Measurements from ENCODE around the gene SKIC3. TPM values are rescaled to one million over a fixed set of nuclear protein-coding genes. Genes with fewer than 3 reads are reported as not detected.

The SKIC3 gene
- polyA plus RNA-seq, result 10 to 100 TPM in 3 of 4 donors, 1 to 10 TPM in 1; 8.4 to 79.6 (median 17.1) TPM
- long read RNA-seq, donor 1, full-length matches to known transcripts, result 4 of 40 reads
- long read RNA-seq, donor 1, partial matches to known transcripts, result 36 of 40 reads
- long read RNA-seq, donor 1, other reads (novel, unspliced or antisense), result 0 of 40 reads
- long read RNA-seq, donor 2, result 0 reads
- long read RNA-seq, donor 3, partial matches to known transcripts, result 5 of 5 reads
- long read RNA-seq, donor 3, other reads (novel, unspliced or antisense), result 0 of 5 reads
- long read RNA-seq, donor 4, partial matches to known transcripts, result 0 of 1 reads
- long read RNA-seq, donor 4, other reads (novel, unspliced or antisense), result 0 of 1 reads
- long read RNA-seq, donor 5, result 0 reads
- long read RNA-seq, donor 6, full-length matches to known transcripts, result 2 of 7 reads
- long read RNA-seq, donor 6, partial matches to known transcripts, result 5 of 7 reads
- long read RNA-seq, donor 6, other reads (novel, unspliced or antisense), result 0 of 7 reads
- long read RNA-seq, donor 7, full-length matches to known transcripts, result 2 of 10 reads
- long read RNA-seq, donor 7, partial matches to known transcripts, result 8 of 10 reads
- long read RNA-seq, donor 7, other reads (novel, unspliced or antisense), result 0 of 10 reads
- long read RNA-seq, donor 8, result 0 reads
- long read RNA-seq, donor 9, result 0 reads
- long read RNA-seq, donor 10, partial matches to known transcripts, result 13 of 14 reads
- long read RNA-seq, donor 10, other reads (novel, unspliced or antisense), result 0 of 14 reads

- Histone ChIP-seq H3K27ac (ENCODE audit: low read depth in 1 of 3, low read length in 2 of 3) (peak within 1 kb of the TSS; percentile 92 to 98 (median 97)), H3K36me3 (ENCODE audit: control insufficient read depth in 3 of 3, insufficient read depth in 2 of 3, low read depth in 1 of 3, low read length in 3 of 3) (peaks cover 0 to 2% (median 1%) of the 10 kb centered on the region in 3 donors), H3K27me3 (ENCODE audit: control insufficient read depth in 3 of 3, insufficient read depth in 3 of 3, low read length in 3 of 3) (no peaks in the 10 kb centered on the region), H3K9me3 (ENCODE audit: control insufficient read depth in 2 of 2, insufficient read depth in 1 of 2, low read depth in 1 of 2, low read length in 1 of 2) (no peaks in the 10 kb centered on the region), H3K4me3 (ENCODE audit: low read depth in 1 of 3, low read length in 3 of 3) (peak within 1 kb of the TSS; percentile 70 to 93 (median 86)), H3K4me1 (ENCODE audit: control insufficient read depth in 3 of 3, insufficient read depth in 2 of 3, low read depth in 1 of 3, low read length in 2 of 3) (peaks cover 0 to 7% (median 0%) of the 10 kb centered on the region in 3 donors)
- FAIRE-seq (no peak), DNase-seq (peak; percentile 99)
- 0% methylated on average over 62 to 63 of the region's 63 CpGs for WGBS, 3 donors
Observed at GRCh38 chr5:95554647-95555548, at the start of gene SKIC3, which contains the start of gene ARSK. Gene SKIC3 (minus strand): TSS chr5:95554977. CDS start chr5:95547150, 7,827 bp downstream. Gene ARSK (plus strand): TSS chr5:95555101. CDS start chr5:95555279, 178 bp downstream.

GRCh38 chr5:95600557-95600956, 45.8 kb upstream of the SKIC3 start:
- WGBS, 3 donors, result 75 to 96% (median 92%) methylated on average over 1 of the region's 1 CpG
- FAIRE-seq (no peak), DNase-seq (no peak)
- Histone ChIP-seq H3K9me3 (ENCODE audit: control insufficient read depth in 2 of 2, insufficient read depth in 1 of 2, low read depth in 1 of 2, low read length in 1 of 2) (no peaks in the 10 kb centered on the region), H3K36me3 (ENCODE audit: control insufficient read depth in 3 of 3, insufficient read depth in 2 of 3, low read depth in 1 of 3, low read length in 3 of 3) (peaks cover 0 to 3% (median 0%) of the 10 kb centered on the region in 3 donors), H3K4me1 (ENCODE audit: control insufficient read depth in 3 of 3, insufficient read depth in 2 of 3, low read depth in 1 of 3, low read length in 2 of 3) (no peaks in the 10 kb centered on the region), H3K27ac (ENCODE audit: low read depth in 1 of 3, low read length in 2 of 3) (no peak overlapping the region), H3K4me3 (ENCODE audit: low read depth in 1 of 3, low read length in 3 of 3) (no peak overlapping the region), H3K27me3 (ENCODE audit: control insufficient read depth in 3 of 3, insufficient read depth in 3 of 3, low read length in 3 of 3) (no peaks in the 10 kb centered on the region)

- DNase-seq (no peak), FAIRE-seq (no peak)
- H3K4me1 ChIP-seq (ENCODE audit: control insufficient read depth in 3 of 3, insufficient read depth in 2 of 3, low read depth in 1 of 3, low read length in 2 of 3), result no peaks in the 10 kb centered on the region
- no peak overlapping the region for H3K4me3 ChIP-seq (ENCODE audit: low read depth in 1 of 3, low read length in 3 of 3)
- peaks cover 0 to 3% (median 0%) of the 10 kb centered on the region in 3 donors for H3K36me3 ChIP-seq (ENCODE audit: control insufficient read depth in 3 of 3, insufficient read depth in 2 of 3, low read depth in 1 of 3, low read length in 3 of 3)
- 90 to 100% (median 95%) methylated on average over 1 of the region's 1 CpG for WGBS, 3 donors
- no peaks in the 10 kb centered on the region for H3K9me3 ChIP-seq (ENCODE audit: control insufficient read depth in 2 of 2, insufficient read depth in 1 of 2, low read depth in 1 of 2, low read length in 1 of 2)
- H3K27ac ChIP-seq (ENCODE audit: low read depth in 1 of 3, low read length in 2 of 3), result no peak overlapping the region
- H3K27me3 ChIP-seq (ENCODE audit: control insufficient read depth in 3 of 3, insufficient read depth in 3 of 3, low read length in 3 of 3), result no peaks in the 10 kb centered on the region
Observed at GRCh38 chr5:95599252-95599651, 44.5 kb upstream of the SKIC3 start.

- Histone ChIP-seq H3K27me3 (ENCODE audit: control insufficient read depth in 3 of 3, insufficient read depth in 3 of 3, low read length in 3 of 3) (no peaks in the 10 kb centered on the region), H3K9me3 (ENCODE audit: control insufficient read depth in 2 of 2, insufficient read depth in 1 of 2, low read depth in 1 of 2, low read length in 1 of 2) (no peaks in the 10 kb centered on the region), H3K36me3 (ENCODE audit: control insufficient read depth in 3 of 3, insufficient read depth in 2 of 3, low read depth in 1 of 3, low read length in 3 of 3) (no peaks in the 10 kb centered on the region), H3K4me1 (ENCODE audit: control insufficient read depth in 3 of 3, insufficient read depth in 2 of 3, low read depth in 1 of 3, low read length in 2 of 3) (no peaks in the 10 kb centered on the region), H3K4me3 (ENCODE audit: low read depth in 1 of 3, low read length in 3 of 3) (no peak overlapping the region), H3K27ac (ENCODE audit: low read depth in 1 of 3, low read length in 2 of 3) (no peak overlapping the region)
- WGBS, 3 donors, result 87 to 95% (median 92%) methylated on average over 3 of the region's 3 CpGs
- FAIRE-seq, result no peak
- peak in 1 of 2 donors; percentile 4 for DNase-seq
Observed at GRCh38 chr5:95595289-95595931, 40.6 kb upstream of the SKIC3 start.

GRCh38 chr5:95591490-95591901, 36.7 kb upstream of the SKIC3 start:
- H3K27me3 ChIP-seq (ENCODE audit: control insufficient read depth in 3 of 3, insufficient read depth in 3 of 3, low read length in 3 of 3), result no peaks in the 10 kb centered on the region
- H3K36me3 ChIP-seq (ENCODE audit: control insufficient read depth in 3 of 3, insufficient read depth in 2 of 3, low read depth in 1 of 3, low read length in 3 of 3), result no peaks in the 10 kb centered on the region
- DNase-seq (no peak), FAIRE-seq (no peak)
- WGBS, 3 donors, result 82 to 92% (median 84%) methylated on average over 5 of the region's 5 CpGs
- H3K4me1 ChIP-seq (ENCODE audit: control insufficient read depth in 3 of 3, insufficient read depth in 2 of 3, low read depth in 1 of 3, low read length in 2 of 3), result no peaks in the 10 kb centered on the region
- H3K4me3 ChIP-seq (ENCODE audit: low read depth in 1 of 3, low read length in 3 of 3), result no peak overlapping the region
- H3K27ac ChIP-seq (ENCODE audit: low read depth in 1 of 3, low read length in 2 of 3), result no peak overlapping the region
- H3K9me3 ChIP-seq (ENCODE audit: control insufficient read depth in 2 of 2, insufficient read depth in 1 of 2, low read depth in 1 of 2, low read length in 1 of 2), result no peaks in the 10 kb centered on the region

- DNase-seq (no peak), FAIRE-seq (no peak)
- no peak overlapping the region for H3K27ac ChIP-seq (ENCODE audit: low read depth in 1 of 3, low read length in 2 of 3)
- H3K4me1 ChIP-seq (ENCODE audit: control insufficient read depth in 3 of 3, insufficient read depth in 2 of 3, low read depth in 1 of 3, low read length in 2 of 3), result no peaks in the 10 kb centered on the region
- no peaks in the 10 kb centered on the region for H3K9me3 ChIP-seq (ENCODE audit: control insufficient read depth in 2 of 2, insufficient read depth in 1 of 2, low read depth in 1 of 2, low read length in 1 of 2)
- H3K27me3 ChIP-seq (ENCODE audit: control insufficient read depth in 3 of 3, insufficient read depth in 3 of 3, low read length in 3 of 3), result no peaks in the 10 kb centered on the region
- no peaks in the 10 kb centered on the region for H3K36me3 ChIP-seq (ENCODE audit: control insufficient read depth in 3 of 3, insufficient read depth in 2 of 3, low read depth in 1 of 3, low read length in 3 of 3)
- H3K4me3 ChIP-seq (ENCODE audit: low read depth in 1 of 3, low read length in 3 of 3), result no peak overlapping the region
- 72 to 93% (median 81%) methylated on average over 1 of the region's 1 CpG for WGBS, 3 donors
Observed at GRCh38 chr5:95590880-95591279, 36.1 kb upstream of the SKIC3 start.

GRCh38 chr5:95583992-95584391, 29.2 kb upstream of the SKIC3 start:
- 91 to 100% (median 93%) methylated on average over 1 of the region's 1 CpG for WGBS, 3 donors
- Histone ChIP-seq H3K27ac (ENCODE audit: low read depth in 1 of 3, low read length in 2 of 3) (no peak overlapping the region), H3K9me3 (ENCODE audit: control insufficient read depth in 2 of 2, insufficient read depth in 1 of 2, low read depth in 1 of 2, low read length in 1 of 2) (no peaks in the 10 kb centered on the region), H3K4me3 (ENCODE audit: low read depth in 1 of 3, low read length in 3 of 3) (no peak overlapping the region), H3K36me3 (ENCODE audit: control insufficient read depth in 3 of 3, insufficient read depth in 2 of 3, low read depth in 1 of 3, low read length in 3 of 3) (no peaks in the 10 kb centered on the region), H3K27me3 (ENCODE audit: control insufficient read depth in 3 of 3, insufficient read depth in 3 of 3, low read length in 3 of 3) (no peaks in the 10 kb centered on the region), H3K4me1 (ENCODE audit: control insufficient read depth in 3 of 3, insufficient read depth in 2 of 3, low read depth in 1 of 3, low read length in 2 of 3) (no peaks in the 10 kb centered on the region)
- FAIRE-seq, result no peak
- DNase-seq, result no peak

All from small intestine (tissue), 16 donors.